Measurements from ENCODE around the gene RARRES1.

RARRES1 gene

DNA sequence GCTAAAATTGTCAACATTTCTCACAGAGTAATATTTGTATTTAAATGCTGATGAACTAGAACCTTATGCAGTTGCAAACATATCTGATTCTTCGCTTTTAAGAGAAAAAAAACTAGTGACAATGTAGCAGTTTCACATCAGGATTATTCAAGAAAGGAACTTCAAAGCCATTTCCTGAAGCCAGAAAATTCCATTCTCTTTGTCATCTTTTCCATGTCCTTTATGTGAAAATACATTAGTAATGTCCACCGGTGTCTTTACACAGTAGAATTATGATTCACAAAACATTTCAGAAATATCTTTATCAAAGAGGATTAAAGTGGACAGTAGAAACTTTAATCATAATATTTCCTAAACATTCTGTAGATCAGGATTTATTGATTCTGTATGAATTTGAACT is 47.1 kb downstream of the RARRES1 start:
- Histone ChIP-seq H3K9me3 (ENCODE audit: control insufficient read depth, insufficient read depth, low read length) (no peaks in the 10 kb centered on the region), H3K79me2 (ENCODE audit: control insufficient read depth, low read length) (no peaks in the 10 kb centered on the region), H3F3A (ENCODE audit: control insufficient read depth, insufficient read depth) (no peaks in the 10 kb centered on the region), H3K4me1 (ENCODE audit: control insufficient read depth, low read length) (no peaks in the 10 kb centered on the region), H3K27ac (ENCODE audit: low read depth, low read length) (no peak overlapping the region), H3K27me3 (ENCODE audit: control insufficient read depth, low read length) (no peaks in the 10 kb centered on the region), H4K20me1 (ENCODE audit: control insufficient read depth, insufficient read depth, low read depth, low read length) (no peaks in the 10 kb centered on the region), H3K9me2 (replicated peaks; ENCODE audit: control insufficient read depth, low read length) (no peaks in the 10 kb centered on the region), H3K4me3 (ENCODE audit: low read length) (no peak overlapping the region), H3K4me2 (ENCODE audit: low read length) (no peak overlapping the region), H3K36me3 (ENCODE audit: control insufficient read depth, low read length) (peaks cover 28% of the 10 kb centered on the region)
- TF ChIP-seq EZH2phosphoT487 (IDR thresholded peaks at IDR 0.05; ENCODE audit: borderline replicate concordance, low read length), result no peak

DNA sequence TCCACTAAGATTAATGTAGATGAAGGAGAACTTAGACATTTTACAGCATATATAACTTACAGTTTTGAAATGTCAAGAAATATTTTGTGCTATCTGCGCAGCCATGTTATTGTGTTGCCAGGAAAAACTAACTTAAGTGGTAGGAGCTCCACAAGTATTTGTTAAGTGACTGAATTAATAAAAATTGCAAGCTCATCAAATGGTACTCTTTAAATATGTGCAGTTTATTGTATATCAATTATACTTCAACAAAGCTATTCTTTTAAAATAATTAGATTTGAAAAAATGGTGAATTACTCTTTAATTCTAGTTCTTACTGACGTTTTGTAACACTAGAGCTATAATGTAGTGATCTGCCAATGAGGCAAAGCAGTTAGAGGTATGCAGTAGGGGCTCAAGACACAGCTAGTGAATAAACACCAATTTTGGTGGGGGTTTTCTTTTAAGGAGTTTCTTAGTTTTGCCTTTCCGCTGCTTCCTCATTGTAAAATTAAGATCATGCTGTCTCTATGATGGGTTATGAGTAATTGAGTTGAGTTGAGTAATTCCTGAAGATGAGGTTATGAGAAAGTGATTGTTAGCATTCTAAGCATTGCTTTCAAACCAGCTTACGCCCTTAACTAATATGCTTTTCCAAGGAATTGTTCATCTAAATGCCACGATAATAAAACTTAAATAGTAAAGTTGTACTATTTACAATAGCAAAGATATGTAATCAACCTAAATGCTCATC is 48.9 kb downstream of the RARRES1 start:
- Histone ChIP-seq H4K20me1 (ENCODE audit: control insufficient read depth, insufficient read depth, low read depth, low read length) (no peaks in the 10 kb centered on the region), H3K4me3 (ENCODE audit: low read length) (no peak overlapping the region), H3K9me3 (ENCODE audit: control insufficient read depth, insufficient read depth, low read length) (no peaks in the 10 kb centered on the region), H3K9me2 (replicated peaks; ENCODE audit: control insufficient read depth, low read length) (no peaks in the 10 kb centered on the region), H3K36me3 (ENCODE audit: control insufficient read depth, low read length) (peaks cover 29% of the 10 kb centered on the region), H3K27ac (ENCODE audit: low read depth, low read length) (no peak overlapping the region), H3K4me1 (ENCODE audit: control insufficient read depth, low read length) (no peaks in the 10 kb centered on the region), H3K79me2 (ENCODE audit: control insufficient read depth, low read length) (no peaks in the 10 kb centered on the region), H3K27me3 (ENCODE audit: control insufficient read depth, low read length) (no peaks in the 10 kb centered on the region), H3K4me2 (ENCODE audit: low read length) (no peak overlapping the region), H3F3A (ENCODE audit: control insufficient read depth, insufficient read depth) (no peaks in the 10 kb centered on the region)
- TF ChIP-seq, protein P1, sequence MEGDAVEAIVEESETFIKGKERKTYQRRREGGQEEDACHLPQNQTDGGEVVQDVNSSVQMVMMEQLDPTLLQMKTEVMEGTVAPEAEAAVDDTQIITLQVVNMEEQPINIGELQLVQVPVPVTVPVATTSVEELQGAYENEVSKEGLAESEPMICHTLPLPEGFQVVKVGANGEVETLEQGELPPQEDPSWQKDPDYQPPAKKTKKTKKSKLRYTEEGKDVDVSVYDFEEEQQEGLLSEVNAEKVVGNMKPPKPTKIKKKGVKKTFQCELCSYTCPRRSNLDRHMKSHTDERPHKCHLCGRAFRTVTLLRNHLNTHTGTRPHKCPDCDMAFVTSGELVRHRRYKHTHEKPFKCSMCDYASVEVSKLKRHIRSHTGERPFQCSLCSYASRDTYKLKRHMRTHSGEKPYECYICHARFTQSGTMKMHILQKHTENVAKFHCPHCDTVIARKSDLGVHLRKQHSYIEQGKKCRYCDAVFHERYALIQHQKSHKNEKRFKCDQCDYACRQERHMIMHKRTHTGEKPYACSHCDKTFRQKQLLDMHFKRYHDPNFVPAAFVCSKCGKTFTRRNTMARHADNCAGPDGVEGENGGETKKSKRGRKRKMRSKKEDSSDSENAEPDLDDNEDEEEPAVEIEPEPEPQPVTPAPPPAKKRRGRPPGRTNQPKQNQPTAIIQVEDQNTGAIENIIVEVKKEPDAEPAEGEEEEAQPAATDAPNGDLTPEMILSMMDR (IDR thresholded peaks at IDR 0.05; ENCODE audit: low read depth, low read length, poor library complexity, severe bottlenecking), result no peak
- TF ChIP-seq EZH2phosphoT487 (IDR thresholded peaks at IDR 0.05; ENCODE audit: borderline replicate concordance, low read length), result no peak

DNA sequence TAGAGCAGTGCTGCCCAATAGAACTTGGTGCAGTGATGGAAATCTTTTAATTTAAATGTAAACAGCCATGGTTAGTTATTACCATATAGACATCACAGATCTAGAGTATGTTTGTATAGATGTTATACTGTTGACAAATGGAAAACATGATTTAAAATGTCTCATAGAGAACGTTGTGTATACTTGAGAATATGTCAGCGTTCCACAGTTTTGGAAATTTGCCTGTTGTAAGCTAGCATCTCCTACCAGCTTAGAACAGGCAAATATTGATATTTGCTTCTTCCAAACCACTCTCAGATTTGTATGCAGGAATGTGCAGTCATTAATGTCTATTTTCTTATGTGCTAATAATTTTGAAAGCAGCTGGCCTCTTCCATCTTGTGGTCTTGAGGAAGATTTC is 51.4 kb downstream of the RARRES1 start:
- H3F3A ChIP-seq (ENCODE audit: control insufficient read depth, insufficient read depth), result no peaks in the 10 kb centered on the region
- no peaks in the 10 kb centered on the region for H3K79me2 ChIP-seq (ENCODE audit: control insufficient read depth, low read length)
- peaks cover 35% of the 10 kb centered on the region for H3K36me3 ChIP-seq (ENCODE audit: control insufficient read depth, low read length)
- no peak overlapping the region for H3K4me3 ChIP-seq (ENCODE audit: low read length)
- H4K20me1 ChIP-seq (ENCODE audit: control insufficient read depth, insufficient read depth, low read depth, low read length), result no peaks in the 10 kb centered on the region
- no peaks in the 10 kb centered on the region for H3K27me3 ChIP-seq (ENCODE audit: control insufficient read depth, low read length)
- H3K27ac ChIP-seq (ENCODE audit: low read depth, low read length), result no peak overlapping the region
- no peaks in the 10 kb centered on the region for H3K9me2 ChIP-seq (replicated peaks; ENCODE audit: control insufficient read depth, low read length)
- no peak overlapping the region for H3K4me2 ChIP-seq (ENCODE audit: low read length)
- no peaks in the 10 kb centered on the region for H3K4me1 ChIP-seq (ENCODE audit: control insufficient read depth, low read length)
- no peaks in the 10 kb centered on the region for H3K9me3 ChIP-seq (ENCODE audit: control insufficient read depth, insufficient read depth, low read length)
- TF ChIP-seq, protein P1 (IDR thresholded peaks at IDR 0.05; ENCODE audit: low read depth, low read length, poor library complexity, severe bottlenecking), result no peak
- no peak for TF ChIP-seq EZH2phosphoT487 (IDR thresholded peaks at IDR 0.05; ENCODE audit: borderline replicate concordance, low read length)

DNA sequence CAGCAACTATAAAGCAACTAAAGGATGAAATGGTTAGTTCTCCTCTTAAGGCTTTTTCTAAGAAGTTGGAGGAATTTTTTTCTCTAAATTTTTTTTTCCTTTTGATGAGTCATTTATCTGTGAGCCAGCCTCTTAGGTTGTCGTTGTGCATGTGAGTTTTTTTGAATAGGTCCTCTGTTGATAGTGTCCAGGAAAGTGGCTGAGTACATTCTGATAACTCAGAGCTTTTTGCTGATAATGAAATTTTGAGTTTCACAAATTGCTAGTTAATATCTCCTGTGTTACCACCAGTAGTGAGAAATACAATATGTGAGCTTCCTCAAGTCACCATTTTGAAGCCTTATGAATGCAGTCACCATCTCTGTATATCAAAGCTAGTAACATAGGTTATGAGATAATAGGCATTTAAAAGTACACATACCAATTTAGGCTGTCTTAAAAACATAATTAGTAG is 52.7 kb downstream of the RARRES1 start:
- Histone ChIP-seq H3K4me1 (ENCODE audit: control insufficient read depth, low read length) (no peaks in the 10 kb centered on the region), H3K4me3 (ENCODE audit: low read length) (no peak overlapping the region), H3K9me2 (replicated peaks; ENCODE audit: control insufficient read depth, low read length) (no peaks in the 10 kb centered on the region), H4K20me1 (ENCODE audit: control insufficient read depth, insufficient read depth, low read depth, low read length) (no peaks in the 10 kb centered on the region), H3F3A (ENCODE audit: control insufficient read depth, insufficient read depth) (no peaks in the 10 kb centered on the region), H3K4me2 (ENCODE audit: low read length) (no peak overlapping the region), H3K79me2 (ENCODE audit: control insufficient read depth, low read length) (no peaks in the 10 kb centered on the region), H3K27me3 (ENCODE audit: control insufficient read depth, low read length) (no peaks in the 10 kb centered on the region), H3K27ac (ENCODE audit: low read depth, low read length) (no peak overlapping the region), H3K36me3 (ENCODE audit: control insufficient read depth, low read length) (peaks cover 25% of the 10 kb centered on the region), H3K9me3 (ENCODE audit: control insufficient read depth, insufficient read depth, low read length) (no peaks in the 10 kb centered on the region)
- no peak for TF ChIP-seq EZH2phosphoT487 (IDR thresholded peaks at IDR 0.05; ENCODE audit: borderline replicate concordance, low read length)
- TF ChIP-seq, protein P1 (IDR thresholded peaks at IDR 0.05; ENCODE audit: low read depth, low read length, poor library complexity, severe bottlenecking), result no peak

Data from DOHH2 (cell line).